COLO829 (cell line): ENCODE data around the gene PEG3.
"Not testable (repeated sequence)": the region's sequence is repeated elsewhere in the genome, so short reads cannot be mapped to it uniquely, and the experiment has no call there.

Experiments
- DNase-seq: peaks from one replicate; pipeline ENCODE4 v3.0.0; 2012; ENCODE audit warnings: low spot score

Gene PEG3

GRCh38 chr19:56840451-56841192, at the start of gene PEG3, which contains the start of gene ZIM2:
PEG3 (minus strand) TSS chr19:56840726; CDS start chr19:56824655, 16,071 bp downstream.
ZIM2 (minus strand) TSS chr19:56840726; CDS start chr19:56824277, 16,449 bp downstream.
- DNase-seq: no peak

- no peak for DNase-seq
Measured at GRCh38 chr19:56885173-56885985, 44.9 kb upstream of the PEG3 start.

DNA sequence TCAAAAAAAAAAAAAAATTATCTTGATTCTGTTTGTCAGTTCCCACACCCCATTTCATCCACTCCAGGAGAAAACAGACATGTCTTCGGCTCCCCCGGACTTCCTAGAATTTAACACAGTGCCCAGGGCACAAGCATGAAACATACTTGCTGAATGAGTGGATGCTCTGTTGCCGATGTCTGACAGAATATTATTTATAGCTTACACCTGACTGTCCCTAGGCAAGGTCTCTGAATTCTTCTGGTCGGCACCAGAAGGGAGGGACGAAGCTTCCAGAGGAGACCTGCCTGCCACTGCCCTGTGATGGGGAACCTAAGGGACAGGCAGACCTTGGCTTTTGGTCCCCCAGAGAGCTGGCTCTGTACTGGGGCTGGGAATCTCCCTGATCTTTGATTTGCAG, 43.9 kb upstream of the PEG3 start:
- no peak for DNase-seq

GRCh38 chr19:56880592-56881190, 40.2 kb upstream of the PEG3 start:
- DNase-seq: no peak

DNA sequence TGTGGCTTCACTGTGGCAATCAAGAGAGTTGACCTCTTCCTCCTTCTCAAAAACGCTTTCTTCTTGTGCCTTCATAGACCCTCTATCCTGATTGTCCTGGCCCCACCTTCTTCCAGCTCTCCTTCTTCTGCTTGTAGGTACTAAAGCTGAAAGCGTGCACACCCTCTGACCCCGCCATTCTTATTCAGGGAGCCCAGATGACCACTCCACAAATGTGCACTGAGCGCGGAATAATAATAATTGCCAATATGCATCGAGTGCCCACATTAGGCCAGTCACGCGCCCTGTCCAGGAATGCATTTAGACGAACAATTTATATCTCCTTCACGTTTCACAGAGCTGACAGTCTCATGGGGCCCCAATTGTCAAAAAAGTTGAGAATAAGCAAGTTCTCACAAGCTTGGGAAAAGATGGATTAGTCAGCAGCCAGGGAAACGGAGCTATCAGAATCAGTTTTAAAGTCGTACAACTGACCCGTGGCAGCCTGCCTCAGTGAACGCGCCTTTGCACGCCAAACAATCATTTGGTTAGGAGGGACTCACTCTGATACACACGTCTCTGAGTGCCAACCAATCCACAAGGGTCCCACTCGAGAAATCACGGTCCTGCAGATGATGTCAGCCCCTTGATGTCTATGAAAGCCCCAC, 36.7 kb upstream of the PEG3 start:
- no peak for DNase-seq

DNA sequence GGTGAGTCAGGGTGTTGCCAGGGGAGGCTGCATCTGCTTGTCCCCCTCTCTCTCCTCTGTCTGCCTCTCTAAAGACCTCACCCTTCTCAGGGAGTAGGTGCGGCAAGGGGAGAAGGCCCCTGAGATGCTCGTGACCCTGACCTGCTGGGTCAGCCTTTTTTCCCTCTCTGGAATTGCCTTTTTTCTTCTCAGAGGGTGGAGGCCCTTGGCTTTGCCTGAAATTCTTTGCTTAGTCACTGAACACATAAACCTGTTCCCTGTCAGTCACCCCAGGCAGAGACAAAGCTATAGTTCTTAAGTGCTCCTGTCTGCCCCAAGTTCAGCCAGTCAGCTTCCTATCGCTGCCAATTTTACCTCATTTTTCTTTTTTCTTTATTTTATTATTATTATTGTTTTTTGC, 35.2 kb upstream of the PEG3 start:
- DNase-seq: no peak

- DNase-seq: no peak
Measured at GRCh38 chr19:56874530-56874929, 34.0 kb upstream of the PEG3 start.

DNA sequence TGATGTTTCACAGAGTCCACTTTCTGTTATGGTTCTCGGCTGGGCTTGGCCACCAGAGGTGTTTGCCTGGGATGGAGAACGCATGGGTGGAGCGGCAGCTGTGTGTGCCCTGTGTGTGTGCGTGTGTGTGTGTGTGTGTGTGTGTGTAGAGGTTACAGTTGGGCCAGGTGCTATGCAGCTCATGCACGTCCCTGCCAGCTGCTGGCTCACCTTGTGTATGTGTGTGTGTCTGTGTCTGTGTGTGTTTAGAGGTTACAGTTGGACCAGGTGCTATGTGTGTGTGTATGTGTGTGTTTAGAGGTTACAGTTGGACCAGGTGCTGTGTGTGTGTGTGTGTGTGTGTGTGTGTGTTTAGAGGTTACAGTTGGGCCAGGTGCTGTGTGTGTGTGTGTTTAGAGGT, 33.0 kb upstream of the PEG3 start:
- DNase-seq: no peak

DNA sequence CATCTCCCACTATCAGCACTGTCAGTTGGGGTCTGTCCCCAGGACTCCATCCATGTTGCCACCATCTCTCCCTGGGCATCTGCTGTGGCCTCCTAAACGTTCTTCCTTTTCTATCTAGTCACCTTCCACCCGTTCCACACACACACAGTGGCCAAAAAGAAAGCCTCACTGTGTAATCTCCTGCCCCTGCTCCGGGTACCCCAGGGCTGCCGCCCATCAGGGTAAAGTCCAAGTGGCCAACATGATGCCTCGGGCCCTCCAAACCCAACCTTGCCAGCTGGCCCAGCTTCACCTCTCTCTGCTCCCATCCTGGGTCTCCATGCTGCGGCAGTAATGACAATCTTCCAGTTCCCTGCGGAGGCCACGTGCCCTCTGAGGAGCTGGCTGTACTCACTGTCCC, 29.4 kb upstream of the PEG3 start:
- DNase-seq: no peak

GRCh38 chr19:56868446-56868845, 27.9 kb upstream of the PEG3 start:
- no peak for DNase-seq

DNA sequence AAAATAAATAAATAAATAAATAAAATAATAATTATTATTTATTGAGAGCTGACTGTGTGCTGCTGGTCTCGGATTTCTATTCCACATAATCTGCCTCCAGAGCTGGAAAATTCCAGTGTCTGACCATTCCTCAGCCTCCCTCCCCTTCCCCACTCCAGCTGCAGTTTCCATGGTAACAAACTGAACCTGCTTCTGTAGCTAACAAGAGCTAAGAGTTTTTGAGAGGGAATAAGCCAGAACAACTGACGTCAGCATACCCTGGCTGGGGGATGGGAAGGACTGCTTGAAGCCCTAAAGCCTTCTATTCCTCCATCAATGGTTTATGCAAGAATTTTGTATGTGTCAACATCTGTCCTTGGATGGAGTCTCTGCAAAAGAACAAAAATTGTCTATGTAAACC, 26.0 kb upstream of the PEG3 start:
- no peak for DNase-seq

GRCh38 chr19:56864443-56865125, 24.1 kb upstream of the PEG3 start:
- no peak for DNase-seq

DNA sequence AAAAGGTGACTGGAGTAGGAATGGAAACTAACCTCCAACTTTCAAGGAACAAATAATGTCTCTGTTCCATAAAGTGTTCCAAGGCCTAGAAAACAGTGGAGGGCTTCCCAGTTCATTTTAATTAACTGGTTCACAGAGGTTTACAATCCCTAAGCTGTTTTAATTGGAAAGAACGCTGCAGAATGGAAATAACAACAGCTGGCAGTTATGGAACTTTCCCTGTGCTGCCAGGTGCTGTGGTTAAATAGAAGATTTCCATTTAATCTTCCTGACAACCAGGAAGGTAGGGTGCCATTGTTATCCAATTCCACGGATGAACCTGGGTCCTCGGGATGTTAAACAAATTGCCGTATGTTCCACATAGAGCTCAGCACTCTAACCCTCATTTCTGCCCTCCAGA, 22.2 kb upstream of the PEG3 start:
- DNase-seq: no peak

- DNase-seq: not testable (repeated sequence)
Measured at GRCh38 chr19:56860409-56860808, 19.9 kb upstream of the PEG3 start.

DNA sequence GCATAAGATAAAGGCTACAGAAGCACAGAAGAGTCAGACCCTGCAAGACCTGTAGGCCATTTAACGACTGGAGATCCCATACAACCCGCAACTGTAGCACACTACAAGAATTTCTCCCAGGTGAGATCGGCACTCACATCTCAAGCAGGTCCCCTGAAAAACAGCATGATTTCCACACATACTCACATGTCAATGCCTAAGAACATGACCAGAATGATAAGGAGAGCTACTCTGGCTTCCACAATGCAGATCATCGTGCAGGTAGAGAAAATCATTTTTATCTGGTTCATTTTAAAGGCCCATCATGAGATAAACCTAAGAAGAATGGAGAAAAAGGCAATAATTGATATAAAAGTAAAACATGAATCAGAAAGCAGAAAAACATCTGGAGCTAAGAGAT, 17.5 kb upstream of the PEG3 start:
- no peak for DNase-seq

- no peak for DNase-seq
Measured at GRCh38 chr19:56856822-56857221, 16.3 kb upstream of the PEG3 start.

DNA sequence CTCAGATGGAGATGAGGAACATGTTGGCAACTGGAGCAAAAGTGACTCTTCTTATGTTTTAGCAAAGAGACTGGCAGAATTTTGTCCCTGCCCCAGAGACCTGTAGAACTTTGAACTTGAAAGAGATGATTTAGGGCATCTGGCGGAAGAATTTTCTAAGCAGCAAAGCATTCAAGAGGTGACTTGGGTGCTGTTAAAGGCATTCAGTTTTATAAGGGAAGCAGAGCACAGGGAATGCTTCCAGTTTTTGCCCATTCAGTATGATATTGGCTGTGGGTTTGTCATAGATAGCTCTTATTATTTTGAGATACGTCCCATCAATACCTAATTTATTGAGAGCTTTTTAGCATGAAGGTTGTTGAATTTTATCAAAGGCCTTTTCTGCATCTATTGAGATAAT, 11.8 kb upstream of the PEG3 start:
- DNase-seq: not testable (repeated sequence)

DNA sequence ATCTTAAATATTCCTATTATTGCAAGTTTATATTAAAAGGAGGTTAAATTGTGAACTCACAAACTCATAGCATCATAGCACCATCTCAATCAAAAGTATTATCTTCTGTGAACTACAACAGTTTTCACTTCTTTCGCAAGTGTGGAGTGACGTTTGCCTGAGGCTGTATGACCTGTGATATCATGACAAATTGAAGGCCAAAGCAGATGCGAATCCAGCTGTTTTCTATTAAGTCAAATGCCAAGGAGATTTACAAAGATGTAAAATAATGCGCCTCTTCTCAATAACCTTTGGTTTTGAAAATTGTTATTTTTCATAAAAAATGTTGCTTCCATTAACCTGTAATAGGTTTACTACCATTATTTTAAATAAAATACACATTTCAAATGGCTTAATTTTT, 7.6 kb upstream of the PEG3 start:
- no peak for DNase-seq

DNA sequence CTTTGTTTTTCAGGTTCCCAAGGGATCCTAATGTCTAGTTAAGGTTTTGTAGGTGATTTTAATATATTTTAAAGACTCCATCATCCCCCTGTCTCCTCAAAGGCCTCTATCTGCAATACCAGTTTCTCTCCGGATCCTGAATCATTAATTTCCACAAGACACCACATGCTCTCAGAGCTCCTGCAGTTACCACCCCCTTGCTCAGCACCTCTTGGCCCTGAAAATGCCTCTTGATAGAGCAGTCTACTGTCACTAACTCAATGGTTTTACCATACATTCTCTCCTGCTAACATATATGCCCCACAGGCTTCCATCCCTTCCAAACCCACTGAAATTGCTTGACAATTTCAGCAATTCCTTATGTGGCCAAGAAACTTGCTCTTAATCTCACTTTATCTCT, 1.9 kb upstream of the PEG3 start:
- DNase-seq: no peak

DNA sequence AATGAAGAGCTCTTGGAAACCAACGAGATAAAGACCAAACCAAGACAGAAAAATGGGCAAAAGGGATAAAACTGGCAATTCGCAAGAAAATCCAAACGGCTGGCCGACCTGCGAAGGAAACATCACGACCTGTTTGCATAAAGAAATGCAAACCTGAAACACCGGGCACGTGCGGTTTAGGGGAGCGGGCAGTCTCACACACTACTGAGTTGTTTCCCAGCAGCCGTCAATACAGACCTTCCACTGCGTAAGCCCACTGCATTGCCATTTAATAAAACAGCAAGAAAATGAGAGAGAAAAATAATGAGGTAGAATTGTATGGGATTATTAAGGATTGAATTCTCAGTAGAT, 642 bp upstream of the PEG3 start:
- no peak for DNase-seq

DNA sequence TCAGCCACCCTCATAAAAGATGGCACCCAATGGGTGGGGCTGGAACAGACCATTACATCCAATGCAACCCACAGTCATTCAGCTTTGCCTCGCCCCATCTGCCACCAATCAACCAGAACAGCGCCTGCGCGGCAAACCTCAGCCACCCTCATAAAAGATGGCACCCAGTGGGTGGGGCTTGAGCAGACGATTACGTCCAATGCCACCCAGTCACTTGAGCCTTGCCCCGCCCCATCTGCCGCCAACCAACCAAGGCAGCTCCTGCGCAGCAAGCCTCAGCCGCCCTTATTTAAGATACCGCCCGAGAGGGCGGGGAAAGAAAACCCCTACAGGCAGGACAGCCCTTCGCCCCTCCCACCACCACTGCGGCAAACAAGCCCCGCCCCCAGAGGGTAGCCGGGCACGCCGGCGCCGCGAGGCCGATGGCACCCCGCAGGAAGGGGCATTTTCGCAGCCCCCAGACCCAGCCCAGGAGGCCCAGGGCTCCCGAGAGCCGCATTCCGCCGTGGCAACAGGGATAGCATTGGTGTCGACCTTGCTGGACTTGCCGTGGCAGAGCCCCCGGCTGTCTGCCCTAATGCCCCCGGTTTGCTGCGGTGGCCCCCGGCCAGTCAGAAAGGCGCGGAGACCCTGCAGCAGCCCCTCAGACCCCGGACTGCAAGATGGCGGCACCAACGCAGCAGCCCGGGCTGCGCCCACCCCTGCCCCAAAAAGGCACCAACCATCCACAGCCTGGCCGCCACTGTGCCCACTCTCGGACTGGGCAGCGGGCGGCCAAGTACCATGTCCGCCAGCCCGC, 675 bp downstream of the PEG3 start:
- no peak for DNase-seq
